GM21390 (cell line): ENCODE measurements around the gene SRSF7.
"Not testable (repeated sequence)": the region's sequence is repeated elsewhere in the genome, so short reads cannot be mapped to it uniquely, and the experiment has no call there.

ENCODE experiments used
- ATAC-seq: cut with Tn5 transposase; IDR thresholded peaks from one replicate; pipeline ENCODE4 v1.9.1; 2021; ENCODE audit not compliant: unreplicated experiment

Gene SRSF7

GRCh38 chr2:38754506-38754905 lies 3.3 kb upstream of the SRSF7 start:
- no peak for ATAC-seq

GRCh38 chr2:38754049-38754448 lies 2.9 kb upstream of the SRSF7 start:
- no peak for ATAC-seq

GRCh38 chr2:38751596-38752410 lies 642 bp upstream of the SRSF7 start:
- no peak for ATAC-seq

GRCh38 chr2:38750011-38750890 lies 910 bp downstream of the SRSF7 start:
- ATAC-seq, result peak; percentile 40

GRCh38 chr2:38748943-38749804 lies 2.0 kb downstream of the SRSF7 start:
- ATAC-seq, result no peak

GRCh38 chr2:38748391-38748790 lies 2.8 kb downstream of the SRSF7 start:
- ATAC-seq, result no peak

- no peak for ATAC-seq
Observed at GRCh38 chr2:38747819-38748218, 3.3 kb downstream of the SRSF7 start.

- ATAC-seq, result no peak
Observed at GRCh38 chr2:38747007-38747424, 4.1 kb downstream of the SRSF7 start.

GRCh38 chr2:38745267-38745666 lies 5.9 kb downstream of the SRSF7 start:
- ATAC-seq, result no peak

GRCh38 chr2:38744399-38744780 lies 6.8 kb downstream of the SRSF7 start:
- no peak for ATAC-seq

GRCh38 chr2:38743672-38744398 lies 7.3 kb downstream of the SRSF7 start:
- ATAC-seq, result no peak

- ATAC-seq, result no peak
Observed at GRCh38 chr2:38742797-38743559, 8.2 kb downstream of the SRSF7 start.

GRCh38 chr2:38740851-38741731 lies 10.1 kb downstream of the SRSF7 start:
- no peak for ATAC-seq

GRCh38 chr2:38739524-38739923 lies 11.6 kb downstream of the SRSF7 start:
- no peak for ATAC-seq

- ATAC-seq, result no peak
Observed at GRCh38 chr2:38737925-38738324, 13.2 kb downstream of the SRSF7 start.

GRCh38 chr2:38737000-38737698 lies 14.0 kb downstream of the SRSF7 start:
- ATAC-seq, result not testable (repeated sequence)

GRCh38 chr2:38735999-38736320 lies 15.2 kb downstream of the SRSF7 start:
- ATAC-seq, result no peak
